Limb (tissue), 2 donors: ENCODE results near the gene RNF212.

Experiments
- DNase-seq, 2 donors: peaks; one replicate each; pipeline ENCODE4 v3.0.0-alpha.2; 2016; ENCODE audit errors: extremely low spot score in 2 of 2

The RNF212 gene

DNA sequence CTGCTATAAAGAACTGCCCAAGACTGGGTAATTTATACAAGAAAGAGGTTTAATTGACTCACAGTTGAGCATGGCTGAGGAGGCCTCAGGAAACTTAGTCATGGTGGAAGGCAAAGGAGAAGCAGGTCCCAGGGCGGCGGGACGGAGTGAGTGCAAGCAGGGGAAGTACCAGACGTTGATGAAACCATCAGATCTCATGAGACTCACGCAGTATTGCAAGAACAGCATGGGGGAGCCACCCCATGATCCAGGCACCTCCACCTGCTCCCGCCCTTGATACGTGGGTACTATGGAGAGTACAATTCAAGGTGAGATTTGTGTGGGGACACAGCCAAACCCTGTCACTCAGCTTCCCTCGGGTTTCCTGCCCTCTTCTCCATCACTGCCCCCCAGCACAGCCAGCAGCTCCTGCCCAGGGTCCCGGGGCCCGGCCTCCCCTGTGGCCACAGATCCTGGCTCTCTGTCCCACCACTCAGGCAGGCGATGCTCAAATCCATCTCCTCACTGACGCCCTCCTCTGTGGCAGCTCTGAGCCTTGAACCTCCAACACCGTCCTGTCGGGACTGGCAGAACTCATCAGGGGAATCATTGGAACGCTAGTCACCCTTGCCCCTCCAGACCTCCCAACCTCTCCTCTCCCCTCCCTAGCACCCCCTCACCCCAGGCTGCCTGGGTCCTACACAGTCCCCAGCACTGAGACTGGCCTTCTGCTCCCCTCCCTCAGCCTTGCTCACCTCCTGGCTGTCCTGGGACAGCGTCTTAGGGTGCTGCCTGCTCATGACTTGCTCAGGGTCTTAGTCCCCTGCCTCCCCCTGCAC, 64.4 kb downstream of the RNF212 start:
- DNase-seq: no peak

DNA sequence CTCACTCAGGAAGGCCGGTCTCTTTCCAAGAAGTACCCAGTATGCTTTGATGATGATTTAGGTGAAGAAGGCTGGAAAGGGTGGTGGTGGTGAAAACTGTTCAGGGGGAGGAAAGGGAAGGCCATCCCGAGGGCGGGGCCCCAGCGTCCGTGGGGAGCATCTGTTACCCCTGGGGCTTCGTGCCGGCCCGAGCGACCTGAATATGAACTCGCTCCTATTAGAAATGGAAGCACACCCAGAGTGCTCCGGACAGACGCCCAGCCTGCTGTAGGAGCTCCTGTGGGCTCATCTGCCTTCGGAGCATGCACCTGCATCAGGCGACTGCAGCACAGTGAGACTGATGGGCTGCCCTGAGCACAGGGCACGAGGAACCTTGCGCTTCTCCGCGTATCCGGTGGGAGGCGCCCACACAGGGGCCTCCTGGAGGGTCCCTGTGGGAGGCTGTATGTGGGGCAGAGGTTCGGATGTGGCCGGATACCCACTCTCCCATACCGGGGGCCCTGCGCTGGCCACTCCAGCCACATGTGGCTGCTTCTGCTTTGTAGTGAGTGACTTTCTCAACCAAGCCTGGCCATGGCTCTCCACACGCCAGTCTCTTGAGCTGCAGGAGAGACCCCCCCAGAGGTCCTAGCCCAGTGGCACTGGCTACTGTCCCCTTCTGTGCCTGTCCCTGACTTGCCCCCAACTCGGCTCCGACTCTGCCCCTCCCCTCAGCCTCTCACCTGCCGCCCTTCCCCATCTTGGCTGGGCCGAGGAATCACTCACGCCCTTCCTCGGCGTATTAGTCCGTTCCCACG, 65.2 kb downstream of the RNF212 start:
- DNase-seq: peak in 1 of 2 donors; percentile 26

DNA sequence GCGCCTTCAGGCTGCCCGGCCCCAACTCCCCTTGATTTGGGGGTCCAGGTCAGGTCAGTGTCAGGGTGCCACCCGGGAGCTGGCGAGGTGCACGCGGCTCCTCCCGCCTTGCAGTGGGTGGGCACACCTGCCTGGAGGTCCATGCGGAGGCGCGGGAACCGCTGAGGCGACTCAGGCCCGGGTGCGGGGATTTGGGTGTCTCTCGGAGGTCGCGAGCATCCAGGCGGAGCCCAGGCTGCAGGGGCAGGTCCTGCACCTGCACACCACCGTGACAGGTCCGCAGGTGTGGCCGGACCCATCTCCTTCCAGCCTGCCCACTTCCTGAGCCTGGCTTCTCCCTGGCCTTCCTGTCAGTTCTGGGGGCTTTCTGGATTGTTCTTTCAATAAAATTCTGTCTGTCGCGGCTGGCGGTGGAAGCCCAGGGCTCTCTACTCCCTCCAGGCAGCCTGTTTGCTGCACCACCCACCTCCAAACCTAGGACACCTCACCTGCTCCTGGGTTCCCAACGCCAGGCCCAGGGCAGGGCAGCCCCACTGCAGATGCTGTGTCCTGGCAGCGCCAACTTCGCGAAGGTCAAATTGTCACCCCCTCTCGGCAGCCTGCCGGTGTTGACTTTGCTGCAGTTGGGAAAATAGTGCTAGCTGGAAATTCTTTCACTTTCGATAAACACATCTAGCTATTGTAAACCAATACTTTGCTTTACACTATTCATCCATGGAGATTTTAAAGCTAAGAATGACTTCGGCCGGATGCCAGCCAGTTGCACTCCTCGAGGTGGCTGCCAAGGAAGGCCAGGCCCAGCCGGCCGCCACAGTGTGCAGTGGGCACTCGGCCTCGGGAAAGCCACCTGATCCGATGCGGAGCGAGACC, 66.0 kb downstream of the RNF212 start:
- peak in 1 of 2 donors; percentile 39 for DNase-seq

DNA sequence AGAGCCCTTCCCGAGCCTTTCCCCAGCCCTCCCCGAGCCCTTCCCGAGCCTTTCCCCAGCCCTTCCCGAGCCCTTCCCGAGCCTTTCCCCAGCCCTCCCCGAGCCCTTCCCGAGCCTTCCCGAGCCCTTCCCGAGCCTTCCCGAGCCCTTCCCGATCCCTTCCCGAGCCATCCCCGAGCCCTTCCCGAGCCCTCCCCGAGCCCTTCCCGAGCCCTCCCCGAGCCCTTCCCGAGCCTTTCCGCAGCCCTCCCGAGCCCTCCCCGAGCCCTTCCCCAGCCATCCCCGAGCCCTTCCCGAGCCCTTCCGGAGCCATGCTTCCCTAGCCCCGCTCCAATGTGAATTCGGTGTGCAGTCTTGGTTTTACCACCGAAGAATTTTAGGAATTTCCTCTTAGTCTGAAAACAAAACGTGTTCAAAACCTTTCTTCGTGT, 66.8 kb downstream of the RNF212 start:
- peak in 1 of 2 donors; percentile 90 for DNase-seq

DNA sequence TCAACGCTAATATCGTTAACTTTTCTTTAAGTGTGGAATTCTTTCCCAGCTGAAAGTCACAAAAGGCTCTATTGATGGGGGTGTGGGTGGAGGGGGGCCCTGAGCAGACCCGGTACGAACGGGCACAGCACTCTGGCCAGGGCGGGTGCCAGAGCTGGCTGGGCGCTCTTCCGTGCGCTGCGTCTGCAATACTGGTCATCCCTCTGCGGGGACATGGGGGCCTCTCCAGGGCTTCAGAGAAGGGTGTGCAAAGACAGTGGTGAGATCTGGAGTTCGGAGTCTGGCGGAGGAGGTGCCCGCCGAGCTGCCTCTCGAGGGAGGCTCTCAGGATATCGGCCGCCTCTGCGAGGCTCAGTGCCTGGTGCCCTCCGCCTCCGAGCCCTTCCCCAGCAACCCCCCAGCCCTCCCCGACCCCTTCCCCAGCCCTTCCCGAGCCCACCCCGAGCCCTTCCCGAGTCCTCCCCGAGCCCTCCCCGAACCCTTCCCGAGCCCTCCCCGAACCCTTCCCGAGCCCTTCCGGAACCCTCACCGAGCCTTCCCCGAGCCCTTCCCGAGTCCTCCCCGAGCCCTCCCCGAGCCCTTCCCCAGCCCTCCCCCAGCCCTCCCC, 67.7 kb downstream of the RNF212 start:
- DNase-seq: peak in 1 of 2 donors; percentile 27

DNA sequence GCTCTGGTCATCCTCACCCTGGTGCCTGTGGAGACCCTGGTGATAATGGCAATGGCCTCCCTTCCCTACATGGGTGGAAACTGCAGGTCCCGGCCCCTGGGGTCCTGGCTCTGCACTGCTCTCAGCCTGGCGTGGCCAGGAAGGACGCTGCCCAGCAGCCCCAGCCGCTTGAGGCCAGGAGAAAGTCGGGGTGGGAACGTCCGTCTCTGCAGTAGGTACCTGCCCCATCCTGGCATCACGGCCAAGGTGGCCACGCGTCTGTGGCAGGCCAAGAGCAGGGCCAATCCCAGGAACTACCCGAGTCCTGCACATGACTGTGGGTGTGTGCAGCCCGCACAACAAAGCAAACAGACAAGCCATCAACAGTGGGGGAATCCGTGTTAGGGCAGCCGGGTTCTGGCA, 68.2 kb downstream of the RNF212 start:
- DNase-seq: peak in 1 of 2 donors; percentile 30

DNA sequence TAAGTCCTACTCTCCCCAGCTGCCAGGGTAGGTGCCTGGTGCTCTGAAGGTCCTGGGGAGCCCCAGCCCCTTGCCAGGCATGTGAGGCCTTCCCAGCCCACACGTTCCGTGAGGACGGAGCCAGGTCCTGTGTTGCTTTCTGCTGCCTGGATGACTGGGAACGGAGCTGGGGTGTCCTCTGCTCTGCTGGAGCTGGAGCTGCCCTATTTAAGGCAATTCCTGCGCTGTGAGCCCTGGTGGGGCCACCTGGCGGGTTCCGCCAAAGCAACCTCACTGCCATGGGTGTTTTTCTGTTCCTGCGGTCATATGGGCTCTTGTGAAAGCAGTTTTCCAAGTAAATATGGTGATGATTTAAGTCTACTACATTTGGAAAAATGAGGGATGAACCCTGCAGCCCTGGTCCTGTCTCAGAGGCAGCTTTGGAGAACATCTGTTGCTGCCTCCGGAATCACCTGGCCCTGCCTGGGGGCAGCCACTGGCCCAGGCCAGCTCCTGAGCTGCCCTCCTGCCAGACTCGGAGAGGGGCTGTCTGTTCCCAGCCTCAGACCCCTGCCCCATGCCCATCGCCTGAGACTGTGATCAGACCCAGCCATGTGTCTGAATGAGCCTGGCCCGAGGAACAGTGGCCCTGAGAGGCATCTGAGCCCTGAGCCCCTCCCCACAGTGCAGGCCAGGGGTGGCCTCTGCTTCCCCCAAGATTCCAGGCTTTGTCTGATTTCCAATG, 68.7 kb downstream of the RNF212 start:
- DNase-seq: peak in 1 of 2 donors; percentile 33

DNA sequence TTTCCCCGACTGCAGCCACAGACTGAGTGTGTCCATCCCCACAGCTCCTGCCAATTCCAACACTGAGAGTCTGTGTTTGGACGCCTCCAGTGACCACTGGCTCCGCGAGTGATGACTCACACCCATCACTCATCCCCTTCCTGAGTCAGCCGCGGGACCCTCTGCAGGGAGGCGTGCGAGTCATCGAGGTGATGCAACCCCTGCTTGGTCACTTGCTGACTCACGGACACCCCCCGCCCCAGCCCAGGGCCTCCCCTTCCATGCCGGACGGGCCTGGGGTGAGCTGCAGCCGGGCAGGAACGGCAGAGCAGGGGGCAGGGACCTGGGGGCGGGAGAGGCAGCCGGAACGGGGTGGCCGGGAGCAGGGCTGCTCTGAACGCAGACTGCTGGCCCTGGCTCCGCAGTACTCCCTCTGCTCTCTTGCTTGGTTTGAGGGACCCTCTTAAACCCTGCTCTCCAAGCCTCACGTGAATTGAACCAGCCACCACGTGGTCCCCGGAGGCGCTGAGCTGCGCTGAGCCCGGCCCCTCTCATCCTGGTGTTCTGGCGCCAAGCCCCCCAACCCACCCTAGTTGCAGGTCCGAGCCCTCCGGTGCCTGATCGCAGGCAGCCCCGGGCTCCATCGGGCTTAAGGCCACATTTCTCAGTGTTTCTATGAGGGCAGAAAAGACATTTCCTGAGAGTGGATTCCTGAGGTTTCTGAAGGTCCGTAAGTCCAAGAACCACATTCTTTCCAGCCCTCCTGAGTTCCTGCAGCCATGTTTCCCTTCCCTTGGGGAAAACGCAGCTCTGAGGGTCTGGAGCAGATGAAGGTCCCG, 69.5 kb downstream of the RNF212 start:
- DNase-seq: peak in 1 of 2 donors; percentile 69

DNA sequence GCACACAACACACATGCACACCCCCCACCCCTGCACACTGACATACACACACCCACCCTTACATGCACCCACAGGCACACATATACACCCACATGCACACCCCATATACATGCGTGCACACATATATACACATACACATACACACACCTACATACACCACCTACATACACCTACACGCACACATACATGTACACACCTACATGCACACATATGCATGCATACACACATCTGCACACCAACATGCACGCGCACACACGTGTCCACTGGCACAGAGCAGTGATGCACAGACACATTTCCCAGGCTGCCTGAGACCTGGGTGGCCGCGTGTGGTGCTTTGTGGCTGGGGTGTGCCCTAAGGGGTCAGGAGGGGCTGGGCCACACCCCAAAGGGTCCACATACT, 70.2 kb downstream of the RNF212 start:
- peak in 1 of 2 donors; percentile 28 for DNase-seq

DNA sequence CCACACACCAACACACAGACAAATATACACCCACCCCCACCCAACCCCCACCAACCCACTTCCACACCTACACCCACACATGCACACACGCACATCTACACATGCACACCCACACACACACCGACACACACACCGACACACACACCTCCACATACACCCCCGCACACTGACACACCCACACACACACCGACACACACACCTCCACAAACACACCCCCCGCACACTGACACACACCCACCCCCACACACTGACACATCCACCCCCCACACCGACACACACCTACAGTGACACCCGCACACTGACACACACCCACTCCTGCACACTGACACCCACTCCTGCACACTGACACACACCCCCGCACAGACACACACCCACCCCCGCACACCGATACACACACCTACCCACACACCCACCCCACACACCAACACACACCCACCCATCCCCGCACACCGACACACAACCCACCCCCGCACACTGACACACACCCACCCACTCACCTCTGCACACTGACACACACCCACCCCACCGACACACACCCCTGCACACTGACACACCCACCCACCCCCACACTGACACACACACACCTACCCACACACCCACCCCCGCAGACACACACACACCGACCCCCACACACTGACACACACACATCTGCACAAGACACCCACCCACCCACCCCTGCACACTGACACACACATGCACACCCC, 70.9 kb downstream of the RNF212 start:
- DNase-seq: no peak

DNA sequence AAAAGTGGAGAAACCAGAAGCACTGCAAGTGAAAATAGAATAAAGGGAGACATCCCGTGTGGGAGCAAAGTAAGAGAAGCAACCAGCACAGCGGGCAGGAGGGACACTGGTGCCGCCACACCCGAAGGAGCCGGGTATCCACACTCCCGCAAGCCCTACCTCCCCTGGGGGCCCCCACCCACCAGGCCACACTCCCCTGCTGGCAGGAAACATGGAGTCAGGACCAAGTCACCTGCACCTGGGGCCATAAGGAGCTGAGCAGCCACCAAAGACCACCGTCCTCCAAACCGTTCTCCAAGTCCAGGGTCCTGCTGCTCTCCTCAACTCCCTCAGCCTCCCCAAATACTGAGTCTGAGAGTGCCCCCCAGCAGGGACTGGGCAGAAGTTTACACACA, 71.4 kb downstream of the RNF212 start:
- DNase-seq: no peak

DNA sequence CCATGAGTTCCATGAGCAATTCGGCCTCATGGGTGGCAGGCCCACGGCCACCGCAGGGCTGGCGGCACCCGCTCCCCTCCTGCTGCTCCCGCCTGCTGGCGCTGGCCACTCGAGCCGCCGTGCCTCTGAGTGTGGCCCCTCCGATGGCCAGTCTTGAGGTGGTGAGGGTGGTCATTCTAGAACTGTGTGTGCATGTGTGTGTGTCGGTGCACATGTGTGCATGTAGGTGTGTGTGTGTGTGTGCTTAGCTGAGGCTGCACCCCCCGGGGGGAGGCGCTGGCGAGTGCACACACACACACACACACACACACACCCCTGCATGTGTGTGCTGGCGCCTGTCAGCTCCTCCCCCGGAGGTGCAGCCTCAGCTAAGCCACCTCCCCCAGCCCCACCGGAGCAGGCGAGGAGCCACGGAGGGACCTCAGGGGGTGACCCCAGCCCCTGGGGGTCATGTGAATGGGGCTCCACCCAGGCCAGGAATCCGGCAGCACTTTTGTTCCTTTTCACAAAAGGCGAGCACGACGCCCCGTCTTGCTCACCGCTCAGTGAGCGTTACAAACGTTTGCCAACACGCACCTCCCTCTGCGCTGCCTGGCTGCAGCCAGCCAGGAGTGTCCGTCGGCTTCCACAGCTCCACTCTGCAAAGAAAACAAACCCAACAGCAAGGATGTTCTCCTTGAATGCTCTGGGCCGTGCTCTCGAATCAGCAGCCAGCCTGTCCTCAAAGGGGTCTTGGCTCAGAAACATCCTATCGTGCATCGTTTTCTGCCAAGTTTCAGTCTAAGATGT, 72.0 kb downstream of the RNF212 start:
- no peak for DNase-seq

DNA sequence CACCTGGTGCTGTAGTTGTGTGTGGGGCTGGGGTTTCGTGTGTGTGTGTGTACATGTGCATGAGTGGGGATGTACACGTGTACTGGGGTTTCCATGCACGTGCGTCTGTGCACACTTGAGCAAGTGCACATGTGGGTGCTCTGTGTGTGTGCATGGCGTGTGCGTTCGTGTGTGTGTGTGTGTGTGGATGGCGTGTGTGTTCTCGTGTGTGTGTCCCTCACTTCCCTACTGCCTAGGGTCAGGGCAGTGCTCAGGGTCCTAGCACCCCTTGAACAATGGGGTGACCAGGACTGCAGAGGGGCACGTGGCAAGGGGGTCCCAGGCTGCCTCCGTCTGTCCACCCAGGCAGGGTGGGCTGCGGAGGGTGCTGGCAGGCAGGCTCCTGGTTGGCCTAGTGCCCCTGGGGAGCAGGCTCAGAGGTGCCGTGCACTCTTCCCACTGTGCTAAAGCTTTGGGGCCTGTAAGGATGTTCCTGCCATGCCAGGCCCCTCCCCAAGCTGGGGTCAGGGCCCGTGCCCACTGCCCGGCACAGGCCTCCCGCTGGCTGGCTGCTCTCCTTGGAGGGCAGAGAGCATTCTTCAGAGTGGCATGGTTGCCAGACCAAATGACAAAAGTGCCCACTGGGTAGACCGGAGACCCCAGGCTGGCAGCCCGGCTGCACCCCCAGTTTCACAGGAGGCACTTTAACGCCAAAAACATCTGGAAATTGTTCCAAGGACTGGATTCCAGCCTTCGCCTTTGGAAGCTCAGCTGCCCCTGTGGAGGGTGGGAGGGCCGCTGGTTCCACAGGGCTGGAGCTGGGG, 72.8 kb downstream of the RNF212 start:
- DNase-seq: no peak

DNA sequence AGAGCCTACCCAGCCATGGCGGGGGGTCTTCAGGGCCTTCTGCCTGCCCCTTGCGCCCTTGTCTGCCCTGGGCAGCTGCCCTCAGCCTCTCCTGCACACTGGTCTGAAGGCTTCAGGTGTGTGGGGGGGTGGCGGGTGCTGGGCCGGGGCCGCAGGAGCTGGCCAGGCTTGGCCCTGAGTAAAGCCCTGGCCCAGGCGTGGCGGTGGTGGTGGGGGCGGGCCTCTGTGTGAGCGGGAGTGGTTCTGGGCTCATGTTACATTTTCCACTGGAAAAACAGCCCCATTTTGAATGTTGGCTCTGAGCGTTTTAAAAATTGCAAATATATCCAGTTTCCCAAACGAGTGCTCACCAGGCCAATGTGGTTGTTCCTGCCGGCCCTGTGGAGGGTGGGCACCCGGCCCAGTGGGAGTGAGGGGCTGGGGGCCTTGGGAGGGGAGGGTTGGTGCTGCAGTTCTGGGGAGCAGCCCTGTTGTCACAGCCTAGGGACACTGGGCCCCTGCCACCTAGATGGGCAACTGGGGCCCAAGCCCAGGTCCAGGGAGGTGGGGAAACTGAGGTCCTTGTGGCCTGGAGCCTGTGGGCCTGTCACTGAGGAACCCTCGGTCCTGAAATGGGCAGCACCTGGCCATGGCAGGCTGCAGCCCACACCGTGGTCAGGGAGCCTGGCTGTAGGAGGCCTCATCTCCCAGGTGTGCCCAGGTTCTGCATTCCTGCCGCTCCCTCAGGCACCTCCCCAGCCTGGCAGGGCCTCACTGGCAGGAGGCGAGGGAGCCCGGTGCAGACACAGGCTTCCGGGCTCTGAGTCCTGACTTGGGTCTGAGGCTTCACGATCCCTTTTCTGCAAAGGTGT, 73.6 kb downstream of the RNF212 start:
- DNase-seq: peak in 1 of 2 donors; percentile 78

DNA sequence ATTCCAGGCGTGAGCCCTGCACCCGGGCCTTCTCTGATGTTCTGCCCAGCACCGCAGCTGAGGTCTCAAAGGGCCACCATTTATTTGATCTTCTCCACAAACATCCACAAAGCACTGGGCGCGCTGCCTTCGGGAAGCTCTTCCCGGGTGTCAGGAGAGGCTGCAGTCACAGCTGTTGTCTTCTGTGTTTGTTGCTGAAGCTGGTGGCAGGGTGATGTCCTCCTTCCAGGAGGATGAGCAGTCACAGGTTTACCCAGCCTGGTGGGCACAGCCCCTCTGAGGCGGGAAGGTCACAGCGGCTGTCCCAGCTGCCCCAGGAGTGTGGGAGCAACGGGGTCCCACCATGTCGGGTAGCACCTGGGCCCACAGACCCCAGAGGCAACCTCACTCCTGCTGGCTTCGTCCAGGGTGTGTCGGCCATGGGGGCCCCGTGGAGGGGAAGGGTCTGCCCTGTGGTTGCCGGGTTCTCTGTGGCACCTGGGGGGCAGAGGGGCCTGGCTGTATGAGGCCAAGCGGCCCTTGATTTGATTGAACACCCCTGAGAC, 74.3 kb downstream of the RNF212 start:
- no peak for DNase-seq
